ENCODE results near the gene SAXO1.

SAXO1 gene

GRCh38 chr9:18910916-18911315 lies 122.1 kb downstream of the SAXO1 start:
- no peak for DNase-seq (ENCODE audit: low spot score in 2 of 2)
- no peak overlapping the region for H3K4me3 ChIP-seq
- H3K4me1 ChIP-seq = no peaks in the 10 kb centered on the region
- in situ Hi-C loops (cut with MboI; ENCODE audit: low sequenced_read_pairs) = no loop called here
- H3K27me3 ChIP-seq (ENCODE audit: low read depth) = no peaks in the 10 kb centered on the region
- no peaks in the 10 kb centered on the region for H3K9me3 ChIP-seq
- H3K36me3 ChIP-seq (replicated peaks) = no peaks in the 10 kb centered on the region

GRCh38 chr9:18910435-18910834 lies 122.6 kb downstream of the SAXO1 start:
- Histone ChIP-seq H3K4me1 (no peaks in the 10 kb centered on the region), H3K27me3 (ENCODE audit: low read depth) (no peaks in the 10 kb centered on the region), H3K4me3 (no peak overlapping the region), H3K9me3 (no peaks in the 10 kb centered on the region), H3K36me3 (replicated peaks) (no peaks in the 10 kb centered on the region)
- in situ Hi-C loops (cut with MboI; ENCODE audit: low sequenced_read_pairs) = no loop called here
- no peak for DNase-seq (ENCODE audit: low spot score in 2 of 2)

GRCh38 chr9:18909140-18910018 lies 123.6 kb downstream of the SAXO1 start:
- Histone ChIP-seq H3K27me3 (ENCODE audit: low read depth) (no peaks in the 10 kb centered on the region), H3K9me3 (no peaks in the 10 kb centered on the region), H3K4me3 (no peak overlapping the region), H3K4me1 (no peaks in the 10 kb centered on the region), H3K36me3 (replicated peaks) (no peaks in the 10 kb centered on the region)
- no peak for DNase-seq (ENCODE audit: low spot score in 2 of 2)
- in situ Hi-C loops (cut with MboI; ENCODE audit: low sequenced_read_pairs) = no loop called here

GRCh38 chr9:18907927-18908625 lies 124.9 kb downstream of the SAXO1 start:
- in situ Hi-C loops (cut with MboI; ENCODE audit: low sequenced_read_pairs) = no loop called here
- Histone ChIP-seq H3K36me3 (replicated peaks) (no peaks in the 10 kb centered on the region), H3K4me1 (no peaks in the 10 kb centered on the region), H3K9me3 (no peaks in the 10 kb centered on the region), H3K4me3 (no peak overlapping the region), H3K27me3 (ENCODE audit: low read depth) (no peaks in the 10 kb centered on the region)
- no peak for DNase-seq (ENCODE audit: low spot score in 2 of 2)

GRCh38 chr9:18906656-18907395 lies 126.2 kb downstream of the SAXO1 start:
- in situ Hi-C loops (cut with MboI; ENCODE audit: low sequenced_read_pairs) = no loop called here
- no peaks in the 10 kb centered on the region for H3K36me3 ChIP-seq (replicated peaks)
- H3K27me3 ChIP-seq (ENCODE audit: low read depth) = no peaks in the 10 kb centered on the region
- DNase-seq (ENCODE audit: low spot score in 2 of 2) = no peak
- no peaks in the 10 kb centered on the region for H3K4me1 ChIP-seq
- H3K9me3 ChIP-seq = no peaks in the 10 kb centered on the region
- no peak overlapping the region for H3K4me3 ChIP-seq

- Histone ChIP-seq H3K4me3 (no peak overlapping the region), H3K36me3 (replicated peaks) (no peaks in the 10 kb centered on the region)
- DNase-seq (ENCODE audit: low spot score in 2 of 2) = no peak
Measured at GRCh38 chr9:18905883-18906629, 127.0 kb downstream of the SAXO1 start.

GRCh38 chr9:18905028-18905882 lies 127.8 kb downstream of the SAXO1 start:
- H3K4me3 ChIP-seq = no peak overlapping the region
- H3K27me3 ChIP-seq (ENCODE audit: low read depth) = no peaks in the 10 kb centered on the region
- DNase-seq (ENCODE audit: low spot score in 2 of 2) = no peak
- in situ Hi-C loops (cut with MboI; ENCODE audit: low sequenced_read_pairs) = no loop called here
- H3K9me3 ChIP-seq = no peaks in the 10 kb centered on the region
- H3K36me3 ChIP-seq (replicated peaks) = no peaks in the 10 kb centered on the region
- H3K4me1 ChIP-seq = no peaks in the 10 kb centered on the region

More at GRCh38 chr9:18905883-18906629, 127.0 kb downstream of the SAXO1 start:
- in situ Hi-C loops (cut with MboI; ENCODE audit: low sequenced_read_pairs) = no loop called here
- H3K27me3 ChIP-seq (ENCODE audit: low read depth) = no peaks in the 10 kb centered on the region
- no peaks in the 10 kb centered on the region for H3K9me3 ChIP-seq
- H3K4me1 ChIP-seq = no peaks in the 10 kb centered on the region

- Histone ChIP-seq H3K4me1 (no peaks in the 10 kb centered on the region), H3K9me3 (no peaks in the 10 kb centered on the region; the same call in 1 of the 2 replicates), H3K27me3 (ENCODE audit: low read depth) (no peaks in the 10 kb centered on the region), H3K36me3 (replicated peaks) (no peaks in the 10 kb centered on the region), H3K4me3 (no peak overlapping the region)
- in situ Hi-C loops (cut with MboI; ENCODE audit: low sequenced_read_pairs) = no loop called here
- no peak for DNase-seq (ENCODE audit: low spot score in 2 of 2)
Measured at GRCh38 chr9:18903450-18903849, 129.6 kb downstream of the SAXO1 start.

GRCh38 chr9:18896531-18897179 lies 136.4 kb downstream of the SAXO1 start:
- Histone ChIP-seq H3K36me3 (replicated peaks) (no peaks in the 10 kb centered on the region), H3K9me3 (peaks cover 6% of the 10 kb centered on the region), H3K4me3 (no peak overlapping the region), H3K4me1 (no peaks in the 10 kb centered on the region), H3K27me3 (ENCODE audit: low read depth) (no peaks in the 10 kb centered on the region)
- no peak for DNase-seq (ENCODE audit: low spot score in 2 of 2)
- in situ Hi-C loops (cut with MboI; ENCODE audit: low sequenced_read_pairs) = no loop called here

GRCh38 chr9:18896004-18896403 lies 137.0 kb downstream of the SAXO1 start:
- in situ Hi-C loops (cut with MboI; ENCODE audit: low sequenced_read_pairs) = no loop called here

GRCh38 chr9:18893491-18893890 lies 139.5 kb downstream of the SAXO1 start:
- Histone ChIP-seq H3K4me3 (no peak overlapping the region), H3K36me3 (replicated peaks) (no peaks in the 10 kb centered on the region), H3K4me1 (no peaks in the 10 kb centered on the region), H3K9me3 (peaks cover 6% of the 10 kb centered on the region), H3K27me3 (ENCODE audit: low read depth) (no peaks in the 10 kb centered on the region)
- in situ Hi-C loops (cut with MboI; ENCODE audit: low sequenced_read_pairs) = no loop called here
- no peak for DNase-seq (ENCODE audit: low spot score in 2 of 2)

More at GRCh38 chr9:18896004-18896403, 137.0 kb downstream of the SAXO1 start:
- no peaks in the 10 kb centered on the region for H3K4me1 ChIP-seq
- peaks cover 6% of the 10 kb centered on the region for H3K9me3 ChIP-seq
- no peaks in the 10 kb centered on the region for H3K36me3 ChIP-seq (replicated peaks)
- H3K4me3 ChIP-seq = no peak overlapping the region
- DNase-seq (ENCODE audit: low spot score in 2 of 2) = no peak
- H3K27me3 ChIP-seq (ENCODE audit: low read depth) = no peaks in the 10 kb centered on the region

GRCh38 chr9:18893046-18893445 lies 140.0 kb downstream of the SAXO1 start:
- H3K4me1 ChIP-seq = no peaks in the 10 kb centered on the region
- H3K27me3 ChIP-seq (ENCODE audit: low read depth) = no peaks in the 10 kb centered on the region
- no peaks in the 10 kb centered on the region; the same call in 1 of the 2 replicates for H3K36me3 ChIP-seq (replicated peaks)
- peaks cover 6% of the 10 kb centered on the region; the same call in 1 of the 2 replicates for H3K9me3 ChIP-seq
- no peak for DNase-seq (ENCODE audit: low spot score in 2 of 2)
- in situ Hi-C loops (cut with MboI; ENCODE audit: low sequenced_read_pairs) = no loop called here
- H3K4me3 ChIP-seq = no peak overlapping the region
